Calu3 (cell line): ENCODE results near the gene LYRM1. TPM values are rescaled to one million over a fixed set of nuclear protein-coding genes. Genes with fewer than 3 reads are reported as not detected.

Experiments
- BruUV-seq: library from RNA; stranded (reverse); fragments of 400-500 nt; replicated peaks from 2 replicates; lab custom pipeline; 2021; lab: Mats Ljungman, UMichigan
- CTCF ChIA-PET: fragments of 300-600 bp; sonication (Branson Sonifier 250); formaldehyde crosslinking; loops from one replicate; lab custom pipeline; 2022; ENCODE audit warnings: antibody characterized with exemption; lab: Charles Lee
- DNase-seq: peaks from one replicate; pipeline ENCODE4 v3.0.0; 2022
- H3K27ac Mint-ChIP-seq: one replicate; pipeline ENCODE4 v1.8.0; 2022; ENCODE audit warnings: mixed read lengths; ENCODE audit not compliant: unreplicated experiment
- H3K27me3 Mint-ChIP-seq: one replicate; pipeline ENCODE4 v1.8.0; 2022; ENCODE audit warnings: mixed read lengths; ENCODE audit not compliant: unreplicated experiment
- H3K36me3 Mint-ChIP-seq: one replicate; pipeline ENCODE4 v1.8.0; 2022; ENCODE audit warnings: mild to moderate bottlenecking, moderate library complexity, mixed read lengths; ENCODE audit not compliant: insufficient read depth, unreplicated experiment
- H3K4me1 Mint-ChIP-seq: one replicate; pipeline ENCODE4 v1.8.0; 2022; ENCODE audit warnings: mild to moderate bottlenecking, low read depth, mixed read lengths; ENCODE audit not compliant: unreplicated experiment
- H3K4me3 Mint-ChIP-seq: one replicate; pipeline ENCODE4 v1.8.0; 2022; ENCODE audit warnings: mild to moderate bottlenecking, low read depth, moderate library complexity, mixed read lengths; ENCODE audit not compliant: unreplicated experiment
- H3K9me3 Mint-ChIP-seq: one replicate; pipeline ENCODE4 v1.8.0; 2022; ENCODE audit warnings: low read depth, mixed read lengths; ENCODE audit not compliant: unreplicated experiment
- CTCF ChIP-seq: fragments of 200-600 bp; IDR thresholded peaks from one replicate; pipeline ENCODE4 v1.8.0; 2022; ENCODE audit warnings: antibody characterized with exemption; ENCODE audit not compliant: unreplicated experiment
- intact Hi-C: fragments of 100-400 bp; cut with micrococcal nuclease; formaldehyde crosslinking; loops from one replicate; pipeline ENCODE4 v1.10.0; 2022; ENCODE audit not compliant: unreplicated experiment
- total RNA-seq: library from RNA; stranded (reverse); gene quantifications from 2 replicates; pipeline ENCODE4 v1.2.3, GENCODE V29; 2022

The LYRM1 gene
- total RNA-seq, 1 experiment from 2014 or later: 36.5 TPM

GRCh38 chr16:20868890-20869289, 31.7 kb upstream of the LYRM1 start:
- Mint-ChIP-seq H3K9me3 (no peaks in the 10 kb centered on the region), H3K4me3 (no peak overlapping the region), H3K27ac (no peak overlapping the region), H3K27me3 (no peaks in the 10 kb centered on the region), H3K4me1 (peaks cover 56% of the 10 kb centered on the region), H3K36me3 (peaks cover 4% of the 10 kb centered on the region)
- no TSS peak for BruUV-seq
- intact Hi-C loops: no loop called here
- TF ChIP-seq CTCF: no peak
- DNase-seq: peak; percentile 62
- CTCF ChIA-PET: no interaction called here

GRCh38 chr16:20870122-20870820, 30.3 kb upstream of the LYRM1 start:
- Mint-ChIP-seq H3K27ac (no peak overlapping the region), H3K36me3 (peaks cover 4% of the 10 kb centered on the region), H3K4me1 (peaks cover 68% of the 10 kb centered on the region), H3K9me3 (no peaks in the 10 kb centered on the region), H3K4me3 (no peak overlapping the region), H3K27me3 (no peaks in the 10 kb centered on the region)
- no TSS peak for BruUV-seq
- no peak for DNase-seq
- TF ChIP-seq CTCF: no peak
- intact Hi-C loops: no loop called here
- CTCF ChIA-PET: interaction anchor here (0.6 to 1.0 kb wide), 2 partner anchors 38 to 319 kb away, joined by 3 read pairs; no protein-coding TSS in a partner anchor

- CTCF ChIA-PET: no interaction called here
- intact Hi-C loops: no loop called here
- peaks cover 64% of the 10 kb centered on the region for H3K4me1 Mint-ChIP-seq
Measured at GRCh38 chr16:20871258-20871657, 29.3 kb upstream of the LYRM1 start.

GRCh38 chr16:20871941-20872815, 28.4 kb upstream of the LYRM1 start:
- CTCF ChIA-PET: no interaction called here
- no peak for TF ChIP-seq CTCF
- H3K4me3 Mint-ChIP-seq: no peak overlapping the region
- H3K27me3 Mint-ChIP-seq: no peaks in the 10 kb centered on the region
- H3K36me3 Mint-ChIP-seq: peaks cover 1% of the 10 kb centered on the region
- H3K27ac Mint-ChIP-seq: no peak overlapping the region
- no TSS peak for BruUV-seq
- H3K9me3 Mint-ChIP-seq: no peaks in the 10 kb centered on the region
- no peak for DNase-seq
- peaks cover 55% of the 10 kb centered on the region for H3K4me1 Mint-ChIP-seq
- intact Hi-C loops: no loop called here

More at GRCh38 chr16:20871258-20871657, 29.3 kb upstream of the LYRM1 start:
- Mint-ChIP-seq H3K27me3 (no peaks in the 10 kb centered on the region), H3K27ac (no peak overlapping the region), H3K9me3 (no peaks in the 10 kb centered on the region), H3K4me3 (no peak overlapping the region), H3K36me3 (peaks cover 4% of the 10 kb centered on the region)
- TF ChIP-seq CTCF: no peak
- BruUV-seq: no TSS peak
- DNase-seq: no peak
